Nephron progenitor cell (in vitro differentiated cells): Measurements from ENCODE around the gene GBF1.

ENCODE experiments used
- DNase-seq: peaks from one replicate; pipeline ENCODE4 v3.0.0; 2021
- H3K27ac Mint-ChIP-seq: 2 replicates; pipeline ENCODE4 v1.8.0; 2021; ENCODE audit warnings: mild to moderate bottlenecking, moderate library complexity, mixed read lengths
- H3K27me3 Mint-ChIP-seq: 2 replicates; pipeline ENCODE4 v1.8.0; 2021; ENCODE audit warnings: mild to moderate bottlenecking, low read depth, mixed read lengths; ENCODE audit not compliant: poor library complexity
- H3K36me3 Mint-ChIP-seq: 2 replicates; pipeline ENCODE4 v1.8.0; 2021; ENCODE audit warnings: low read depth, mixed read lengths
- H3K4me1 Mint-ChIP-seq: 2 replicates; pipeline ENCODE4 v1.8.0; 2021; ENCODE audit warnings: mixed read lengths
- H3K4me3 Mint-ChIP-seq: 2 replicates; pipeline ENCODE4 v1.8.0; 2021; ENCODE audit warnings: mild to moderate bottlenecking, moderate library complexity, mixed read lengths
- H3K9me3 Mint-ChIP-seq: 2 replicates; pipeline ENCODE4 v1.8.0; 2021; ENCODE audit warnings: mild to moderate bottlenecking, moderate library complexity, mixed read lengths
- CTCF ChIP-seq: fragments of 200-600 bp; sonication (generic); IDR thresholded peaks from 2 replicates; pipeline ENCODE4 v1.5.0; 2021; ENCODE audit warnings: antibody characterized with exemption

The GBF1 gene

GRCh38 chr10:102285133-102285532 lies 39.8 kb downstream of the GBF1 start:
- TF ChIP-seq CTCF, result no peak
- DNase-seq, result no peak
- no peak overlapping the region for H3K4me3 Mint-ChIP-seq
- H3K27ac Mint-ChIP-seq, result no peak overlapping the region
- H3K9me3 Mint-ChIP-seq, result no peaks in the 10 kb centered on the region
- no peaks in the 10 kb centered on the region for H3K27me3 Mint-ChIP-seq
- peaks cover 36% of the 10 kb centered on the region for H3K4me1 Mint-ChIP-seq
- H3K36me3 Mint-ChIP-seq, result peaks cover 31% of the 10 kb centered on the region

- TF ChIP-seq CTCF, result no peak
- H3K4me3 Mint-ChIP-seq, result no peak overlapping the region
- no peak for DNase-seq
- H3K36me3 Mint-ChIP-seq, result peaks cover 35% of the 10 kb centered on the region
- no peak overlapping the region for H3K27ac Mint-ChIP-seq
- H3K27me3 Mint-ChIP-seq, result no peaks in the 10 kb centered on the region
- peaks cover 30% of the 10 kb centered on the region for H3K4me1 Mint-ChIP-seq
- H3K9me3 Mint-ChIP-seq, result no peaks in the 10 kb centered on the region
Observed at GRCh38 chr10:102286216-102286615, 40.9 kb downstream of the GBF1 start.

GRCh38 chr10:102287538-102287937 lies 42.2 kb downstream of the GBF1 start:
- Mint-ChIP-seq H3K9me3 (no peaks in the 10 kb centered on the region), H3K27me3 (no peaks in the 10 kb centered on the region), H3K36me3 (peaks cover 33% of the 10 kb centered on the region), H3K27ac (no peak overlapping the region), H3K4me3 (no peak overlapping the region), H3K4me1 (peaks cover 28% of the 10 kb centered on the region)
- no peak for TF ChIP-seq CTCF
- no peak for DNase-seq

- H3K9me3 Mint-ChIP-seq, result no peaks in the 10 kb centered on the region
- H3K36me3 Mint-ChIP-seq, result peaks cover 32% of the 10 kb centered on the region
- no peak for DNase-seq
- no peak for TF ChIP-seq CTCF
- H3K4me1 Mint-ChIP-seq, result peaks cover 28% of the 10 kb centered on the region
- H3K27ac Mint-ChIP-seq, result no peak overlapping the region
- H3K4me3 Mint-ChIP-seq, result no peak overlapping the region
- H3K27me3 Mint-ChIP-seq, result no peaks in the 10 kb centered on the region
Observed at GRCh38 chr10:102287991-102288390, 42.7 kb downstream of the GBF1 start.

- TF ChIP-seq CTCF, result no peak
- no peaks in the 10 kb centered on the region for H3K9me3 Mint-ChIP-seq
- H3K36me3 Mint-ChIP-seq, result peaks cover 32% of the 10 kb centered on the region
- no peak overlapping the region for H3K27ac Mint-ChIP-seq
- DNase-seq, result no peak
- peaks cover 28% of the 10 kb centered on the region for H3K4me1 Mint-ChIP-seq
- no peaks in the 10 kb centered on the region for H3K27me3 Mint-ChIP-seq
- no peak overlapping the region for H3K4me3 Mint-ChIP-seq
Observed at GRCh38 chr10:102289356-102289755, 44.0 kb downstream of the GBF1 start.

- H3K27me3 Mint-ChIP-seq, result no peaks in the 10 kb centered on the region
- no peak for DNase-seq
- peaks cover 32% of the 10 kb centered on the region for H3K36me3 Mint-ChIP-seq
- no peak overlapping the region for H3K27ac Mint-ChIP-seq
- H3K4me3 Mint-ChIP-seq, result no peak overlapping the region
- H3K4me1 Mint-ChIP-seq, result peaks cover 28% of the 10 kb centered on the region
- no peaks in the 10 kb centered on the region for H3K9me3 Mint-ChIP-seq
- no peak for TF ChIP-seq CTCF
Observed at GRCh38 chr10:102289840-102290239, 44.5 kb downstream of the GBF1 start.
